Measurements from ENCODE around the gene SUN1. TPM values are rescaled to one million over a fixed set of nuclear protein-coding genes. Genes with fewer than 3 reads are reported as not detected.
A peak's percentile ranks its signal among the peaks of the same experiment; 100 is the strongest.

Gene SUN1
- polyA plus RNA-seq, 3 donors, result 44.2 to 154 (median 51.5) TPM

GRCh38 chr7:896346-897075, 64.2 kb downstream of the SUN1 start:
- TF ChIP-seq CTCF (IDR thresholded peaks at IDR 0.05), result no peak
- Histone ChIP-seq H3K36me3 (replicated peaks in 1 of 2; ENCODE audit: control insufficient read depth in 1 of 2, insufficient read depth in 2 of 2, low read length in 2 of 2) (peaks cover 93 to 95% of the 10 kb centered on the region in 2 donors), H3K27ac (ENCODE audit: low read depth in 1 of 2, low read length in 2 of 2) (no peak overlapping the region), H3K27me3 (ENCODE audit: control insufficient read depth in 2 of 2, insufficient read depth in 2 of 2, low read length in 2 of 2) (no peaks in the 10 kb centered on the region), H3K4me3 (replicated peaks in 1 of 3; ENCODE audit: low read depth in 2 of 3, low read length in 3 of 3) (no peak overlapping the region), H4K20me1 (ENCODE audit: insufficient read depth, low read length) (peaks cover 99% of the 10 kb centered on the region), H3K79me2 (ENCODE audit: insufficient read depth, low read length) (peaks cover 9% of the 10 kb centered on the region), H3K4me1 (ENCODE audit: control insufficient read depth in 1 of 2, insufficient read depth in 2 of 2, low read length in 2 of 2) (peaks cover 4 to 6% of the 10 kb centered on the region in 2 donors), H2AFZ (ENCODE audit: insufficient read depth, low read depth, low read length, poor library complexity, severe bottlenecking) (no peak overlapping the region), H3K9me3 (replicated peaks in 1 of 2; ENCODE audit: control insufficient read depth in 1 of 2, insufficient read depth in 1 of 2, low read length in 2 of 2) (no peaks in the 10 kb centered on the region), H3K9ac (ENCODE audit: insufficient read depth, low read length, poor library complexity, severe bottlenecking) (no peak overlapping the region), H3K4me2 (replicated peaks; ENCODE audit: extremely low read depth, low read length, poor library complexity, severe bottlenecking) (no peak overlapping the region)
- intact Hi-C loops (cut with micrococcal nuclease), result no loop called here
- DNase-seq, result no peak
- Mint-ChIP-seq H3K27ac (peak overlapping the region in 2 of 7 donors; percentile 26 to 54), H3K36me3 (peaks cover 52 to 83% of the 10 kb centered on the region in 2 donors), H3K9me3 (peaks cover 0 to 4% (median 0%) of the 10 kb centered on the region in 7 donors), H3K4me3 (no peak overlapping the region), H3K27me3 (ENCODE audit: low read depth in 3 of 3) (peaks cover 0 to 5% (median 0%) of the 10 kb centered on the region in 3 donors), H3K4me1 (peaks cover 2% of the 10 kb centered on the region)
- 94% methylated on average over 35 of the region's 42 CpGs for WGBS (ENCODE audit: insufficient coverage)

GRCh38 chr7:897086-897485, 64.8 kb downstream of the SUN1 start:
- Histone ChIP-seq H3K27me3 (ENCODE audit: control insufficient read depth in 2 of 2, insufficient read depth in 2 of 2, low read length in 2 of 2) (no peaks in the 10 kb centered on the region), H3K36me3 (replicated peaks in 1 of 2; ENCODE audit: control insufficient read depth in 1 of 2, insufficient read depth in 2 of 2, low read length in 2 of 2) (peaks cover 87 to 89% of the 10 kb centered on the region in 2 donors), H3K4me2 (replicated peaks; ENCODE audit: extremely low read depth, low read length, poor library complexity, severe bottlenecking) (no peak overlapping the region), H3K27ac (ENCODE audit: low read depth in 1 of 2, low read length in 2 of 2) (peak overlapping the region in 1 of 2 donors; percentile 20), H3K4me1 (ENCODE audit: control insufficient read depth in 1 of 2, insufficient read depth in 2 of 2, low read length in 2 of 2) (peaks cover 9 to 11% of the 10 kb centered on the region in 2 donors), H3K9me3 (replicated peaks in 1 of 2; ENCODE audit: control insufficient read depth in 1 of 2, insufficient read depth in 1 of 2, low read length in 2 of 2) (no peaks in the 10 kb centered on the region), H3K79me2 (ENCODE audit: insufficient read depth, low read length) (peaks cover 13% of the 10 kb centered on the region), H3K4me3 (replicated peaks in 1 of 3; ENCODE audit: low read depth in 2 of 3, low read length in 3 of 3) (no peak overlapping the region), H2AFZ (ENCODE audit: insufficient read depth, low read depth, low read length, poor library complexity, severe bottlenecking) (no peak overlapping the region), H4K20me1 (ENCODE audit: insufficient read depth, low read length) (peaks cover 99% of the 10 kb centered on the region), H3K9ac (ENCODE audit: insufficient read depth, low read length, poor library complexity, severe bottlenecking) (no peak overlapping the region)
- Mint-ChIP-seq H3K27me3 (ENCODE audit: low read depth in 3 of 3) (peaks cover 0 to 5% (median 0%) of the 10 kb centered on the region in 3 donors), H3K9me3 (peaks cover 0 to 4% (median 0%) of the 10 kb centered on the region in 7 donors), H3K36me3 (peaks cover 50 to 78% of the 10 kb centered on the region in 2 donors), H3K27ac (peak overlapping the region in 1 of 7 donors; percentile 26), H3K4me1 (peaks cover 7% of the 10 kb centered on the region), H3K4me3 (no peak overlapping the region)
- TF ChIP-seq CTCF (IDR thresholded peaks at IDR 0.05), result no peak
- intact Hi-C loops (cut with micrococcal nuclease), result no loop called here
- 93% methylated on average over 9 of the region's 14 CpGs for WGBS (ENCODE audit: insufficient coverage)
- no peak for DNase-seq
